ENCODE measurements around the gene CDK13. TPM values are rescaled to one million over a fixed set of nuclear protein-coding genes. Genes with fewer than 3 reads are reported as not detected.

CDK13 gene
- total RNA-seq, 1 donor from 2014 or later = 68.6 TPM

DNA sequence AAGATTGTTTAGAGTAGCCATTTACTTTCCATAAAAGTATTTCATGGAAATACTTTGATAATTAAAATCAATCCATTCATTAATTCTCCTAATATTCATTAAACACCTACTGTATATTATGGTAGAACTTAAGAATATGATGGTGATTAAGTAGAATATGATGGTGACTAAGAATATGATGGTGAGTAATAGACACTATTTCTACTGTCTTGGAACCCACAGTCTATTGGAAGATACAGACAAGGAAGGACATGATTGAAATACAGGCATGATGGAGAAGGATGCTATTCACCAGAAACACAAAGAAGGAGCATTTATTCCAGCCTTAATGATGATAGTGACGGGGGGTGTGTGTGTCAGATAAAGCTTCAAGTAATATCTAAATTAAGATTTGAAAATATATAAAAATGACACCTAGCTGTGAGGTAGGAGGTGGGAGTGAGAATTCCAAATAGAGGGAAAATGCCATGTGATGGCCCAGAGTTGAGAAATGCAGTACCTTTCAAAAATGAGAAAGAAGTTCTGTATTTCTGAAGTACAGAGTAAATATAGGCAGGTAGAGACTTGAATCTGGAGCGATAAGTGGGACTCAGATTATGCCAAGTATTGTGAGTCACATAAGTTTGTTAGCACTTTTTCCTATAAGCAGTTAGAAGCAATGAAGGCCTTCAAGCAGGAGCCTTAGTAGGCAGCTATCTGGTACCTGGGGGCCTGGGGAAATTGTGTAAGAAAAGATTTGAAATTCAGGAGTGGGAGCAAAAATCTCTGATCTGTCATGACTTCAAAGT lies 12.5 kb upstream of the CDK13 start:
- no peak overlapping the region for H3K4me3 ChIP-seq
- TF ChIP-seq, protein P1, sequence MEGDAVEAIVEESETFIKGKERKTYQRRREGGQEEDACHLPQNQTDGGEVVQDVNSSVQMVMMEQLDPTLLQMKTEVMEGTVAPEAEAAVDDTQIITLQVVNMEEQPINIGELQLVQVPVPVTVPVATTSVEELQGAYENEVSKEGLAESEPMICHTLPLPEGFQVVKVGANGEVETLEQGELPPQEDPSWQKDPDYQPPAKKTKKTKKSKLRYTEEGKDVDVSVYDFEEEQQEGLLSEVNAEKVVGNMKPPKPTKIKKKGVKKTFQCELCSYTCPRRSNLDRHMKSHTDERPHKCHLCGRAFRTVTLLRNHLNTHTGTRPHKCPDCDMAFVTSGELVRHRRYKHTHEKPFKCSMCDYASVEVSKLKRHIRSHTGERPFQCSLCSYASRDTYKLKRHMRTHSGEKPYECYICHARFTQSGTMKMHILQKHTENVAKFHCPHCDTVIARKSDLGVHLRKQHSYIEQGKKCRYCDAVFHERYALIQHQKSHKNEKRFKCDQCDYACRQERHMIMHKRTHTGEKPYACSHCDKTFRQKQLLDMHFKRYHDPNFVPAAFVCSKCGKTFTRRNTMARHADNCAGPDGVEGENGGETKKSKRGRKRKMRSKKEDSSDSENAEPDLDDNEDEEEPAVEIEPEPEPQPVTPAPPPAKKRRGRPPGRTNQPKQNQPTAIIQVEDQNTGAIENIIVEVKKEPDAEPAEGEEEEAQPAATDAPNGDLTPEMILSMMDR (IDR thresholded peaks at IDR 0.05) = no peak
- no peaks in the 10 kb centered on the region for H3K9me3 ChIP-seq
- intact Hi-C loops (cut with DNase I) = no loop called here
- H3K27ac ChIP-seq = no peak overlapping the region
- no peaks in the 10 kb centered on the region for H3K4me1 ChIP-seq
- H3K36me3 ChIP-seq = no peaks in the 10 kb centered on the region
- no peaks in the 10 kb centered on the region for H3K27me3 ChIP-seq
- no peak for DNase-seq (ENCODE audit: low spot score in 2 of 2)

DNA sequence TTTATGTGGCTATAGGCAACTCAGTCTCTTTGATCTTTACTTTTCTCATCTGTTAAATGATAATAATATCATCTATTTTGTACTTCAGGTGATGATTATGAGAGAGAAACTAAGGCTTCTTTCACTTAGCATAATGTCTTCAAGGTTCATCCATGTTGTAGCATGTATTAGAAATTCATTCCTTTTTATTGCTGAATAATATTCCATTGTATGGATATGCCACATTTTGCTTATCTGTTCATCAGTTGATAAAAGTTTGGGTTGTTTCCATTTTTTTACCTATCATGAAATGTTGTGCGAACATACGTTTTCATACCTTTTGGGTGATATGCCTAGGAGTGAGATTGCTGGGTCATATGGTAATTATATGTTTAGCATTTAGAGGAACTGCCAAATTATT lies 7.2 kb upstream of the CDK13 start:
- no peaks in the 10 kb centered on the region for H3K9me3 ChIP-seq
- H3K4me3 ChIP-seq = no peak overlapping the region
- TF ChIP-seq, protein P1 (IDR thresholded peaks at IDR 0.05) = no peak
- no peaks in the 10 kb centered on the region for H3K27me3 ChIP-seq
- no peak for DNase-seq (ENCODE audit: low spot score in 2 of 2)
- intact Hi-C loops (cut with DNase I) = no loop called here
- H3K36me3 ChIP-seq = no peaks in the 10 kb centered on the region
- no peak overlapping the region for H3K27ac ChIP-seq
- H3K4me1 ChIP-seq = peaks cover 0 to 3% of the 10 kb centered on the region in 2 donors

DNA sequence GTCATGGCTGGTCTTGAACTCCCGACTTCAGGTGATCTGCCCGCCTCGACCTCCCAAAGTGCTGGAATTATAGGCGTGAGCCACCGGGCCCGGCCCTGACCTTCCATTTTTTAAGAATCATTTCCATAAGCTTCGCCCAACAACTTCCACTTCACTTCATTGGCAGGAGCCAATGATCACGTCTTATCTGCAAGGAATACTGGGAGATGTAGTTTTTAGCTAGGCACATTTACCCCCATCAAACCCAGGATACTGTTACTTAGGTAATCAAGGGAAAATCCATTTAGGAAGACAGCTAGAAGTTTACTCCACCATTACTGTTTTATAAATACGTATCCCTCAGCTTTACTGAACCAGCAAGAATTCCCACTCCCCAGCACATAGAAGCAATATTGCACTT lies 3.4 kb upstream of the CDK13 start:
- intact Hi-C loops (cut with DNase I) = loop anchor here (5.0 kb wide), 1 partner anchor 214 kb away; no protein-coding TSS in a partner anchor

DNA sequence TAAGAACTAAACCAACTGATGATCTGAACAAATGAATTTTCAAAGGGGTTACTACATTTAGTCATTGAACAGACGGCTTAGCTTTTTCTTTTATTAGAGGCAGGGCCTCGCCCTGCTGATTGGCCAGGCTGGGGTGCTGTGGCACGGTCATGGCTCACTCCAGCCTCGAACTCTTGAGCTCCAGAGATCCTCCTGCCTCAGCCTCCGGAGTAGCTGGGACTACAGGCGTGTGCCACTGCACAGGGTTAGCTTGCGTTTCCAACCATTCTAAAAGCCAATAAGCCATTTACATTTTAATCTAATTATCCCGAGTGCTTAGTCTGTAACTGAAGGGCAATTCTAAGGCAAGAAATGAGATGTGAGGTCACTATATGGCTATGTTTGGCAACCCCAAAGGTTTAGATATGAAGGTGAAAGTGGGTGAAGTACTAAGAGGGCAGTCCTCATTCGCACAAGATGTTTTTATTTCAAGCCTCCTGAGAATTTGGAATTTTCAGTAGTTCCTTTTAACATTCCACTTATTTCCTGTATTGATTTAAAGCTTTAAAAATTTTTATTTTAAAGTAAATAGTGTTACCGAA lies 1.6 kb upstream of the CDK13 start:
- Histone ChIP-seq H3K4me1 (peaks cover 4 to 10% of the 10 kb centered on the region in 2 donors), H3K36me3 (no peaks in the 10 kb centered on the region), H3K9me3 (no peaks in the 10 kb centered on the region), H3K27me3 (no peaks in the 10 kb centered on the region), H3K4me3 (peak overlapping the region; percentile 98 to 100), H3K27ac (peak overlapping the region; percentile 100)
- TF ChIP-seq, protein P1 (IDR thresholded peaks at IDR 0.05) = no peak
- intact Hi-C loops (cut with DNase I) = loop anchor here (2.0 to 5.0 kb wide), 2 partner anchors 52 to 216 kb away; no protein-coding TSS in a partner anchor
- DNase-seq (ENCODE audit: low spot score in 2 of 2) = no peak

More for the DNA sequence above, 3.4 kb upstream of the CDK13 start:
- no peak overlapping the region for H3K4me3 ChIP-seq
- no peaks in the 10 kb centered on the region for H3K27me3 ChIP-seq
- H3K9me3 ChIP-seq = no peaks in the 10 kb centered on the region
- H3K27ac ChIP-seq = no peak overlapping the region
- TF ChIP-seq, protein P1 (IDR thresholded peaks at IDR 0.05) = no peak
- no peak for DNase-seq (ENCODE audit: low spot score in 2 of 2)
- no peaks in the 10 kb centered on the region for H3K36me3 ChIP-seq
- peaks cover 4 to 10% of the 10 kb centered on the region in 2 donors for H3K4me1 ChIP-seq

- peak; percentile 98 to 99 for DNase-seq (ENCODE audit: low spot score in 2 of 2)
- peak overlapping the region; percentile 100 for H3K27ac ChIP-seq
- intact Hi-C loops (cut with DNase I) = loop anchor here (1.0 to 5.0 kb wide), 3 partner anchors 52 to 217 kb away; partner anchors contain the start of gene MPLKIP
- peaks cover 4 to 15% of the 10 kb centered on the region in 2 donors for H3K4me1 ChIP-seq
- H3K27me3 ChIP-seq = no peaks in the 10 kb centered on the region
- no peaks in the 10 kb centered on the region for H3K9me3 ChIP-seq
- TF ChIP-seq, protein P1 (IDR thresholded peaks at IDR 0.05) = no peak
- no peaks in the 10 kb centered on the region for H3K36me3 ChIP-seq
- H3K4me3 ChIP-seq = peak overlapping the region; percentile 98 to 100
Observed at GRCh38 chr7:39948956-39949928, 814 bp upstream of the CDK13 start.
